ENCODE data around the gene IKZF3. TPM values are rescaled to one million over a fixed set of nuclear protein-coding genes. Genes with fewer than 3 reads are reported as not detected.

IKZF3 gene
- total RNA-seq, 1 experiment from 2014 or later = 0.81 TPM

DNA sequence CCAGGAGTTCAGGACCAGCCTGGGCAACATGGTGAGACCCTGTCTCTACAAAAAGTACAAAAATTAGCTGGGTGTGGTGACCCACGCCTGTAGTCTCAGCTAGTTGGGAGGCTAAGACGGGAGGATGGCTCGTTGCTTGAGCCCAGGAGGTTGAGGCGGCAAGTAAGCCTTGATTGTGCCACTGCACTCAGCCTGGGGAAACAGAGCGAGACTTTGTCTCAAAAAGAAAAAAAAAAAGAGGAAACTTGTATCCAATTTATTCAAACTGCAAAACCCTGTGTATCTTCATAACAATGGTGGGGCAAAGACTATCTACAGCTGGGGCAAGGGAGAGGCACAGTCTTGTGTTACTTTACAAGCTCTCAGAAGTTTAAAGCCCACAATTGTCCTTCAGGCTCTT, 104.9 kb downstream of the IKZF3 start (continued):
- TF ChIP-seq, protein P1, sequence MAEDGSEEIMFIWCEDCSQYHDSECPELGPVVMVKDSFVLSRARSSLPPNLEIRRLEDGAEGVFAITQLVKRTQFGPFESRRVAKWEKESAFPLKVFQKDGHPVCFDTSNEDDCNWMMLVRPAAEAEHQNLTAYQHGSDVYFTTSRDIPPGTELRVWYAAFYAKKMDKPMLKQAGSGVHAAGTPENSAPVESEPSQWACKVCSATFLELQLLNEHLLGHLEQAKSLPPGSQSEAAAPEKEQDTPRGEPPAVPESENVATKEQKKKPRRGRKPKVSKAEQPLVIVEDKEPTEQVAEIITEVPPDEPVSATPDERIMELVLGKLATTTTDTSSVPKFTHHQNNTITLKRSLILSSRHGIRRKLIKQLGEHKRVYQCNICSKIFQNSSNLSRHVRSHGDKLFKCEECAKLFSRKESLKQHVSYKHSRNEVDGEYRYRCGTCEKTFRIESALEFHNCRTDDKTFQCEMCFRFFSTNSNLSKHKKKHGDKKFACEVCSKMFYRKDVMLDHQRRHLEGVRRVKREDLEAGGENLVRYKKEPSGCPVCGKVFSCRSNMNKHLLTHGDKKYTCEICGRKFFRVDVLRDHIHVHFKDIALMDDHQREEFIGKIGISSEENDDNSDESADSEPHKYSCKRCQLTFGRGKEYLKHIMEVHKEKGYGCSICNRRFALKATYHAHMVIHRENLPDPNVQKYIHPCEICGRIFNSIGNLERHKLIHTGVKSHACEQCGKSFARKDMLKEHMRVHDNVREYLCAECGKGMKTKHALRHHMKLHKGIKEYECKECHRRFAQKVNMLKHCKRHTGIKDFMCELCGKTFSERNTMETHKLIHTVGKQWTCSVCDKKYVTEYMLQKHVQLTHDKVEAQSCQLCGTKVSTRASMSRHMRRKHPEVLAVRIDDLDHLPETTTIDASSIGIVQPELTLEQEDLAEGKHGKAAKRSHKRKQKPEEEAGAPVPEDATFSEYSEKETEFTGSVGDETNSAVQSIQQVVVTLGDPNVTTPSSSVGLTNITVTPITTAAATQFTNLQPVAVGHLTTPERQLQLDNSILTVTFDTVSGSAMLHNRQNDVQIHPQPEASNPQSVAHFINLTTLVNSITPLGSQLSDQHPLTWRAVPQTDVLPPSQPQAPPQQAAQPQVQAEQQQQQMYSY (CRISPR knock-in tag; IDR thresholded peaks at IDR 0.05) = no peak
- TF ChIP-seq, protein P2, sequence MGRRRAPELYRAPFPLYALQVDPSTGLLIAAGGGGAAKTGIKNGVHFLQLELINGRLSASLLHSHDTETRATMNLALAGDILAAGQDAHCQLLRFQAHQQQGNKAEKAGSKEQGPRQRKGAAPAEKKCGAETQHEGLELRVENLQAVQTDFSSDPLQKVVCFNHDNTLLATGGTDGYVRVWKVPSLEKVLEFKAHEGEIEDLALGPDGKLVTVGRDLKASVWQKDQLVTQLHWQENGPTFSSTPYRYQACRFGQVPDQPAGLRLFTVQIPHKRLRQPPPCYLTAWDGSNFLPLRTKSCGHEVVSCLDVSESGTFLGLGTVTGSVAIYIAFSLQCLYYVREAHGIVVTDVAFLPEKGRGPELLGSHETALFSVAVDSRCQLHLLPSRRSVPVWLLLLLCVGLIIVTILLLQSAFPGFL (CRISPR knock-in tag; IDR thresholded peaks at IDR 0.05; ENCODE audit: borderline replicate concordance) = no peak
- TF ChIP-seq, protein P3, sequence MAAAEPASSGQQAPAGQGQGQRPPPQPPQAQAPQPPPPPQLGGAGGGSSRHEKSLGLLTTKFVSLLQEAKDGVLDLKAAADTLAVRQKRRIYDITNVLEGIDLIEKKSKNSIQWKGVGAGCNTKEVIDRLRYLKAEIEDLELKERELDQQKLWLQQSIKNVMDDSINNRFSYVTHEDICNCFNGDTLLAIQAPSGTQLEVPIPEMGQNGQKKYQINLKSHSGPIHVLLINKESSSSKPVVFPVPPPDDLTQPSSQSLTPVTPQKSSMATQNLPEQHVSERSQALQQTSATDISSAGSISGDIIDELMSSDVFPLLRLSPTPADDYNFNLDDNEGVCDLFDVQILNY (CRISPR knock-in tag; IDR thresholded peaks at IDR 0.05) = no peak

GRCh38 chr17:39757931-39758873, 105.9 kb downstream of the IKZF3 start:
- ChIA-PET POLR2A (no interaction called here), CTCF (interaction anchor here (0.5 to 2.6 kb wide), 5 partner anchors 28 to 214 kb away, joined by 3 to 11 read pairs (median 4); partner anchors contain the start of gene MIEN1)
- Mint-ChIP-seq H3K9me3 (no peaks in the 10 kb centered on the region), H3K4me1 (peaks cover 20% of the 10 kb centered on the region), H3K36me3 (no peaks in the 10 kb centered on the region), H3K27me3 (ENCODE audit: low read depth) (peaks cover 15% of the 10 kb centered on the region), H3K27ac (no peak overlapping the region), H3K4me3 (no peak overlapping the region)
- no peak for ATAC-seq
- TF ChIP-seq TEAD1 (CRISPR knock-in tag; IDR thresholded peaks at IDR 0.05) (no peak), FOXP4 (CRISPR knock-in tag; IDR thresholded peaks at IDR 0.05) (no peak)
- TF ChIP-seq, protein P4, sequence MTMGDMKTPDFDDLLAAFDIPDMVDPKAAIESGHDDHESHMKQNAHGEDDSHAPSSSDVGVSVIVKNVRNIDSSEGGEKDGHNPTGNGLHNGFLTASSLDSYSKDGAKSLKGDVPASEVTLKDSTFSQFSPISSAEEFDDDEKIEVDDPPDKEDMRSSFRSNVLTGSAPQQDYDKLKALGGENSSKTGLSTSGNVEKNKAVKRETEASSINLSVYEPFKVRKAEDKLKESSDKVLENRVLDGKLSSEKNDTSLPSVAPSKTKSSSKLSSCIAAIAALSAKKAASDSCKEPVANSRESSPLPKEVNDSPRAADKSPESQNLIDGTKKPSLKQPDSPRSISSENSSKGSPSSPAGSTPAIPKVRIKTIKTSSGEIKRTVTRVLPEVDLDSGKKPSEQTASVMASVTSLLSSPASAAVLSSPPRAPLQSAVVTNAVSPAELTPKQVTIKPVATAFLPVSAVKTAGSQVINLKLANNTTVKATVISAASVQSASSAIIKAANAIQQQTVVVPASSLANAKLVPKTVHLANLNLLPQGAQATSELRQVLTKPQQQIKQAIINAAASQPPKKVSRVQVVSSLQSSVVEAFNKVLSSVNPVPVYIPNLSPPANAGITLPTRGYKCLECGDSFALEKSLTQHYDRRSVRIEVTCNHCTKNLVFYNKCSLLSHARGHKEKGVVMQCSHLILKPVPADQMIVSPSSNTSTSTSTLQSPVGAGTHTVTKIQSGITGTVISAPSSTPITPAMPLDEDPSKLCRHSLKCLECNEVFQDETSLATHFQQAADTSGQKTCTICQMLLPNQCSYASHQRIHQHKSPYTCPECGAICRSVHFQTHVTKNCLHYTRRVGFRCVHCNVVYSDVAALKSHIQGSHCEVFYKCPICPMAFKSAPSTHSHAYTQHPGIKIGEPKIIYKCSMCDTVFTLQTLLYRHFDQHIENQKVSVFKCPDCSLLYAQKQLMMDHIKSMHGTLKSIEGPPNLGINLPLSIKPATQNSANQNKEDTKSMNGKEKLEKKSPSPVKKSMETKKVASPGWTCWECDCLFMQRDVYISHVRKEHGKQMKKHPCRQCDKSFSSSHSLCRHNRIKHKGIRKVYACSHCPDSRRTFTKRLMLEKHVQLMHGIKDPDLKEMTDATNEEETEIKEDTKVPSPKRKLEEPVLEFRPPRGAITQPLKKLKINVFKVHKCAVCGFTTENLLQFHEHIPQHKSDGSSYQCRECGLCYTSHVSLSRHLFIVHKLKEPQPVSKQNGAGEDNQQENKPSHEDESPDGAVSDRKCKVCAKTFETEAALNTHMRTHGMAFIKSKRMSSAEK (CRISPR knock-in tag; IDR thresholded peaks at IDR 0.05; ENCODE audit: borderline replicate concordance) = no peak
- DNase-seq (ENCODE audit: low spot score) = no peak

DNA sequence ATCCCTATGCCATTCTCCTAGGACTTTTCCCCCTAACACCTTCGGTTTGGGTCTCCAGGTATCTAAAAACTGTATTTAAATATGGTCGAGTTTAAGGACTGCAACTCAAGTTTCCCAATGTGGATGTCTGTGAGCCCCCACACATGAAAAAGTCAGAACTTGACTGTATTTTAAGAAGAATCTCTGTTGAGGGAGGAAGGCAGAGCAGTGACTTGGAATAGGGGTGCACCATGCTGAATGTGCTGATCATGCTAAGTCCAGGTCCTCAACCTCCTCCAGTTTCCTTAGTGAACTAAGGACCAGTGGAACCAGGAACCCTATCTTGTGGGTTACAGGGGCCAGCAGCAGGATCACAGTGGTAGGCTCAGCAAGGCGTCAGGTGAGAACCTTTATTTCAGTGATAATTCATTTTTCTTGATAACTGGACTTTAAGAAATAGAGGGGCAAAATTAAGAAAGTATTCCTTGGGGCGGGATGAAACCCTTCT, 106.9 kb downstream of the IKZF3 start:
- ChIA-PET POLR2A (interaction anchor here (1.9 kb wide), 1 partner anchor 18 kb away, joined by 6 read pairs; no protein-coding TSS in a partner anchor), CTCF (interaction anchor here (0.7 to 5.4 kb wide), 4 partner anchors 24 to 135 kb away, joined by 3 to 130 read pairs (median 16); no protein-coding TSS in a partner anchor)
- H3K27me3 Mint-ChIP-seq (ENCODE audit: low read depth) = peaks cover 19% of the 10 kb centered on the region
- H3K27ac Mint-ChIP-seq = no peak overlapping the region
- ATAC-seq = no peak
- H3K4me1 Mint-ChIP-seq = peaks cover 30% of the 10 kb centered on the region
- no peak for DNase-seq (ENCODE audit: low spot score)
- no peaks in the 10 kb centered on the region for H3K9me3 Mint-ChIP-seq
- no peaks in the 10 kb centered on the region for H3K36me3 Mint-ChIP-seq
- no peak overlapping the region for H3K4me3 Mint-ChIP-seq
- TF ChIP-seq JAZF1 (CRISPR knock-in tag; IDR thresholded peaks at IDR 0.05) (no peak), MXD4 (CRISPR knock-in tag; IDR thresholded peaks at IDR 0.05; ENCODE audit: borderline replicate concordance) (no peak), NFE2L1 (CRISPR knock-in tag; IDR thresholded peaks at IDR 0.05) (no peak), IRF2 (CRISPR knock-in tag; IDR thresholded peaks at IDR 0.05; ENCODE audit: borderline replicate concordance, low read depth) (no peak), CREB1 (CRISPR knock-in tag; IDR thresholded peaks at IDR 0.05) (no peak), ATF6 (CRISPR knock-in tag; IDR thresholded peaks at IDR 0.05) (no peak)
